Measurements from ENCODE around the gene STRN4. TPM values are rescaled to one million over a fixed set of nuclear protein-coding genes. Genes with fewer than 3 reads are reported as not detected.

STRN4 gene
- total and polyA plus RNA-seq, 9 of the 15 experiments (the other 6 are each of a cell fraction or from before 2014, with no cell fraction given): 0.62 to 83.7 (median 36.9) TPM

DNA sequence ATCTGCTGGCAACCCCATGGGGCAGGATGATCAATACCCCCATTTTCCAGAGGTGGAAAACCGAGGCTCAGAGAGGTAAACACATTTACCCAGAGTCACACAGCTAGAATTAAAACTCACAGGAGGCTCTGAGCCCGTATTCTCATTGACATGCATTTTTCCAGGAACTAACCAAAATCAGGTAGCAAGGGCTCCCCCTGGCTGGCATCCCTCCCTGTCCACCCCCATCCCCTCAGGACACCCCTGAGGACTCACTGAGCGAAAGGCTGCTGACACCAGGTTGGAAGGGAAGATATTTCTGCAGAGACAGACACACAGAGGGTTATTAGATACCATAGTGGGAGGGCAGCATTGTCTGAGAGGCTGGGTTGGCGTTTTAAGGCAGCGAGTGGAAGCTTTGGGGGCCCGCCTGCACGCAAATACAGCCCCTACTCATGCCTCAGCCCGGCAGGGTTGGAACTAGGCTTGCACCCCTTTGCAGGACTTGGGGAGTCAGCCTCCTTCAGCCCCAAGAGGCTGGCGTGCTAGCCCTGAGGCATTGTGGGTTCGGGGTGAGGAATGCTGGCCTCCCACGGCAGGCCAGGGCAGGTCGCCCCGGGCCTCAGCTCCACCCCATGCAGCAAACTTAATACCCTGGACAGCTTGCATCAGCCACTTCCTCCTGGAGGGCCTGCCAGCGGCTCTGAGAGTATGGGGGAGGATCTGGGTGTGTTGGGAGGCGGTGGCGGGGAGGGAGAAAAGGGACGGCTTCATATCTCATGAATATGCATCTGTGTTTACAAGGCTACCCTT lies 38.2 kb upstream of the STRN4 start (continued):
- TF ChIP-seq EP400 (IDR thresholded peaks at IDR 0.05) (peak; percentile 99), NR4A1 (CRISPR knock-in tag; IDR thresholded peaks at IDR 0.05) (no peak), NR4A1 (tag; IDR thresholded peaks at IDR 0.05) (peak; percentile 85), RAD21 (CRISPR knock-in tag; conservative IDR thresholded peaks at IDR 0.05 in 1 of 2, IDR thresholded peaks at IDR 0.05 in 1 of 2) (peak in 1 of 2 experiments; percentile 11; a peak in 1 of 4 replicates), ZNF143 (CRISPR knock-in tag; IDR thresholded peaks at IDR 0.05) (peak; percentile 68), PTBP1 (IDR thresholded peaks at IDR 0.05; ENCODE audit: low read depth, low read length) (no peak), NFIC (IDR thresholded peaks at IDR 0.05) (peak; percentile 6; the same call in 1 of the 2 replicates), KAT7 (CRISPR knock-in tag; IDR thresholded peaks at IDR 0.05; ENCODE audit: borderline replicate concordance) (peak; percentile 84; the same call in 1 of the 2 replicates), ZFX (CRISPR knock-in tag; IDR thresholded peaks at IDR 0.05) (peak; percentile 73), CEBPG (CRISPR knock-in tag; IDR thresholded peaks at IDR 0.05) (peak; percentile 100), CEBPG (tag; conservative IDR thresholded peaks at IDR 0.05 in 1 of 2, IDR thresholded peaks at IDR 0.05 in 1 of 2) (peak; percentile 95 to 99), CCNT2 (IDR thresholded peaks at IDR 0.05; ENCODE audit: borderline replicate concordance, extremely low read depth, insufficient read length, low read depth, low read length) (peak; percentile 72), ZNF41 (CRISPR knock-in tag; conservative IDR thresholded peaks at IDR 0.05) (no peak), SPI1 (IDR thresholded peaks at IDR 0.05; ENCODE audit: borderline replicate concordance, low read depth, low read length) (peak; percentile 96), HCFC1 (IDR thresholded peaks at IDR 0.05; ENCODE audit: low read depth, low read length) (peak; percentile 47; the same call in 1 of the 2 replicates), MTA3 (IDR thresholded peaks at IDR 0.05; ENCODE audit: borderline replicate concordance) (peak; percentile 85), ZNF311 (CRISPR knock-in tag; IDR thresholded peaks at IDR 0.05) (0 out of 2 replicates have a peak, but pooled peaks have one; percentile 15), ZNF57 (CRISPR knock-in tag; IDR thresholded peaks at IDR 0.05) (peak; percentile 71; the same call in 1 of the 2 replicates), TBL1XR1 (IDR thresholded peaks at IDR 0.05; ENCODE audit: low read length in 2 of 2) (peak in 1 of 2 experiments; percentile 62; a peak in 2 of 4 replicates), SIN3A (IDR thresholded peaks at IDR 0.05; ENCODE audit: borderline replicate concordance in 2 of 2, control insufficient read depth in 1 of 2, low read depth in 2 of 2, low read length in 2 of 2) (peak; percentile 41 to 82; a peak in 2 of 4 replicates), FOSL1 (tag; conservative IDR thresholded peaks at IDR 0.05) (peak; percentile 52), RCOR1 (IDR thresholded peaks at IDR 0.05; ENCODE audit: borderline replicate concordance in 1 of 2, low read depth in 2 of 2, low read length in 2 of 2) (peak in 1 of 2 experiments; percentile 81; a peak in 3 of 4 replicates)
- TF ChIP-seq, protein P1, sequence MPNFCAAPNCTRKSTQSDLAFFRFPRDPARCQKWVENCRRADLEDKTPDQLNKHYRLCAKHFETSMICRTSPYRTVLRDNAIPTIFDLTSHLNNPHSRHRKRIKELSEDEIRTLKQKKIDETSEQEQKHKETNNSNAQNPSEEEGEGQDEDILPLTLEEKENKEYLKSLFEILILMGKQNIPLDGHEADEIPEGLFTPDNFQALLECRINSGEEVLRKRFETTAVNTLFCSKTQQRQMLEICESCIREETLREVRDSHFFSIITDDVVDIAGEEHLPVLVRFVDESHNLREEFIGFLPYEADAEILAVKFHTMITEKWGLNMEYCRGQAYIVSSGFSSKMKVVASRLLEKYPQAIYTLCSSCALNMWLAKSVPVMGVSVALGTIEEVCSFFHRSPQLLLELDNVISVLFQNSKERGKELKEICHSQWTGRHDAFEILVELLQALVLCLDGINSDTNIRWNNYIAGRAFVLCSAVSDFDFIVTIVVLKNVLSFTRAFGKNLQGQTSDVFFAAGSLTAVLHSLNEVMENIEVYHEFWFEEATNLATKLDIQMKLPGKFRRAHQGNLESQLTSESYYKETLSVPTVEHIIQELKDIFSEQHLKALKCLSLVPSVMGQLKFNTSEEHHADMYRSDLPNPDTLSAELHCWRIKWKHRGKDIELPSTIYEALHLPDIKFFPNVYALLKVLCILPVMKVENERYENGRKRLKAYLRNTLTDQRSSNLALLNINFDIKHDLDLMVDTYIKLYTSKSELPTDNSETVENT (CRISPR knock-in tag; IDR thresholded peaks at IDR 0.05): no peak
- TF ChIP-seq, protein P2, sequence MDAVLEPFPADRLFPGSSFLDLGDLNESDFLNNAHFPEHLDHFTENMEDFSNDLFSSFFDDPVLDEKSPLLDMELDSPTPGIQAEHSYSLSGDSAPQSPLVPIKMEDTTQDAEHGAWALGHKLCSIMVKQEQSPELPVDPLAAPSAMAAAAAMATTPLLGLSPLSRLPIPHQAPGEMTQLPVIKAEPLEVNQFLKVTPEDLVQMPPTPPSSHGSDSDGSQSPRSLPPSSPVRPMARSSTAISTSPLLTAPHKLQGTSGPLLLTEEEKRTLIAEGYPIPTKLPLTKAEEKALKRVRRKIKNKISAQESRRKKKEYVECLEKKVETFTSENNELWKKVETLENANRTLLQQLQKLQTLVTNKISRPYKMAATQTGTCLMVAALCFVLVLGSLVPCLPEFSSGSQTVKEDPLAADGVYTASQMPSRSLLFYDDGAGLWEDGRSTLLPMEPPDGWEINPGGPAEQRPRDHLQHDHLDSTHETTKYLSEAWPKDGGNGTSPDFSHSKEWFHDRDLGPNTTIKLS (IDR thresholded peaks at IDR 0.05; ENCODE audit: borderline replicate concordance, low read depth): peak; percentile 63
